CD4-positive, alpha-beta T cell treated with Interleukin-4 for 1 hour (primary cell): ENCODE data around the gene DHX40.

ENCODE experiments used
- DNase-seq, 2 donors: peaks; one replicate each; pipeline ENCODE4 v3.0.0-alpha.2; 2020 to 2022

The DHX40 gene

DNA sequence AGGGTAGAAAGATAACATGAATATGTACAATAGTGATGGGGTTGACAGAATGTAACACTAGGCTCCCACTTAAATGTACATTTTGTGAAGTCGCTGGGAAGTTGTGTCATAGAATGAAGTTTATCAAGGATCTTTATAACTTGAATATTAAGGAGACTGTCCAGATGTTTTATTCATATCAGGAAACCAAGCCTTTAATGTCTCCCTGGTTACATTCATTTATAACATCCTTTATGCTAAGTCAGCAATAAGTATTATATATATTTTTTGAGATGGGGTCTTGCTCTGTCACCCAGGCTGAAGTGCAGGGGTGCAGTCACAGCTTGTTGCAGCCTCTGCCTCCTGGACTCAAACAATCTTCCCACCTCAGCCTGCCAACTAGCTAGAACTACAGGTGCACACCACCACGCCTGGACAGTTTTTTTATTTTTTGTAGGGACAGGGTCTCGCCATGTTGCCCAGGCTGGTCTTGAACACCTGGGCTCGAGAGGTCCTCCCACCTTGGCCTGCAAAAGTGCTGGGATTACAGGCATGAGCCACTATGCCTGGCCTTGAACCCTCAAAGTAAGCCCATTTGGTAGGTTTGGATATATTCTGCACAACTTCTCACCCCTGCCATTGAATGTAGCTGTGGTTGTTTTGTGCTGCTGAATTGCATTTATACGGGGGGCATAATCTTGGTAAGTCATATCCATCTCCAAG is 68.4 kb downstream of the DHX40 start:
- no peak for DNase-seq

DNA sequence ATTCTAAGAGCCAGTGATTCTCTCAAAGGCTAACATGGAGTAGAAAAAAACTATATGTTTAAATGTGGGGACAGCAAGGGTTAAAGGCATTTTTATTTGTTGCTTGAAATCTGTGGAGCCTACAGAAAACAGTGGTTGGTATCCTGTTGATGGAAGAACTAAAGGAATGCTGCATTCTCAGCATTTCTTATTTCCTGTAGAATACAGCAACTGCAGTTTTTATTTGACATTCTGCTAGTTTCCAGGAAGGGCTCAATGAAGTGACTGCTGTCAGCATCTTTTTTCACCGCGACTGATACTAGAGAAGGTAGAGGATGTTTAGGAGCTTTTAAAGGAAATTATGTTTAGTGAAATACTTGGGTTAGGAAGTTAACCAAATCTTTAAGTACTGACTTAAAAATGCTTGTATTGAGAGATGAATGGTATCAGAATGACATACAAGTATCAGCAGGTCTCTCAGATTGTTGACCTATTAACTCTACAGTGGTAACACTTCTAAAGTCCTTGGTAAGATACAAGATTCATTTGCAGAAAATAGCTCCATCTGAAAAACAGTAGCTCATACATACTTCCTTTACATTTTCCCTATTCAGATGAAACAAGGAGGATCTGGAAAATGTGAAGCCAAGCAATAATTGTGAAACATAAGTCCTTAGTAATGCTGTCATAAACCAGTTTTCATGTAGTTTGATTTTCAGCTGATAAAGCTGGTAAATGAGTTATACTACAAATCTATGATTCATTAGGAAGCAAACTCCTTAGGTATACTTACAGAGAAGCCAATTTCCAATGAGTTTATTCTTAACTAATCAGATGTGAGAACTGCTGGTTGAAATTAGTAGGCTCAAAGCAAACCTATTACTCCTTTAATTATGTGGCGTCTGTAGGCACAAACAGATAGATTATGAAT is 69.5 kb downstream of the DHX40 start:
- DNase-seq, result no peak

DNA sequence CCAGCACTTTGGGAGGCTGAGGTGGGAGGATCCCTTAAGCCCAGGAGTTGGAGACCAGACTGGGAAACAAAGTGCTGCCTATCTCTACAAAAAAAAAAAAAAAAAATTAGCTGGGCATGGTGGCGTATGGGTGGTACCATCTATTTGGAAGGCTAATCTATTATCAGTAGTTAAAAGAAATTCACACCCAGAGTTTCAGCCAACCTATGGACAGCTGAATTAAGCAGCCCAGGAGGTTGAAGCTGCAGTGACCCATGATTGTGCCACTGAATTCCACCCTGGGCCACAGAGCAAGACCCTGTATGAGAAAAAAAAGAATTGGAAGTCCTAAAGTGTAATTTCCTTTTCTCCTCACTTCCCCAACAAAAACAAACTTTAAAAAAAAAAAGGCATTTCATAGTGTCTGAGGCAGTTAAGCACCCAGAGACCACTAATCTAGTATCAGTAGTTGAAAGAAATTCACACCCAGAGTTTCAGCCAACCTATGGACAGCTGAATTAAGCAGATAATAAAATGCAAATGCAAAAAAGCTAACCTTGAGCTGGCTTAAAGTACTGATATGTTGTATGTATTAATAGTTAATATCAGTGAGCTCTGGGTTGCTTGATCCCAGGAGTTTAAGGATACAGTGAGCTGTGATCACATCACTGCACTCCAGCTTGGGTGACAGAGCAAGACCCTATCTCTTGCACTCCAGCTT is 72.4 kb downstream of the DHX40 start:
- no peak for DNase-seq

DNA sequence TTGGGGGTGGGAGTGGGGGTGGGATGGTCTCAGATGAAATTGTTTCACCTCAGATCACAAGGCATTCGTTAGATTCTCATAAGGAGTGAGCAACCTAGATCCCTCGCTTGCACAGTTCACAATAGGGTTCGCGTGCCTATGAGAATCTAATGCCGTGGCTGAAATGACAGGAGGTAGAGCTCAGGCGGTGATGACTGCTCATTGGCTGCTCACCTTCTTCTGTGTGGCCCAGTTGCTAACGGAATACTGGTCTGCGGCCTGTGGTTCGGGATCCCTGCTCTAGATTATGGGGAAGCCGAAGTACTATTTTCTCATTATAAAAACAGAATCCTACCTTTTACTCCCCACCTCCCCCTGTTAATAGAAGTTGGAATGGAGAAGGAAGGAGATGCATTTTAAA is 73.1 kb downstream of the DHX40 start:
- no peak for DNase-seq

DNA sequence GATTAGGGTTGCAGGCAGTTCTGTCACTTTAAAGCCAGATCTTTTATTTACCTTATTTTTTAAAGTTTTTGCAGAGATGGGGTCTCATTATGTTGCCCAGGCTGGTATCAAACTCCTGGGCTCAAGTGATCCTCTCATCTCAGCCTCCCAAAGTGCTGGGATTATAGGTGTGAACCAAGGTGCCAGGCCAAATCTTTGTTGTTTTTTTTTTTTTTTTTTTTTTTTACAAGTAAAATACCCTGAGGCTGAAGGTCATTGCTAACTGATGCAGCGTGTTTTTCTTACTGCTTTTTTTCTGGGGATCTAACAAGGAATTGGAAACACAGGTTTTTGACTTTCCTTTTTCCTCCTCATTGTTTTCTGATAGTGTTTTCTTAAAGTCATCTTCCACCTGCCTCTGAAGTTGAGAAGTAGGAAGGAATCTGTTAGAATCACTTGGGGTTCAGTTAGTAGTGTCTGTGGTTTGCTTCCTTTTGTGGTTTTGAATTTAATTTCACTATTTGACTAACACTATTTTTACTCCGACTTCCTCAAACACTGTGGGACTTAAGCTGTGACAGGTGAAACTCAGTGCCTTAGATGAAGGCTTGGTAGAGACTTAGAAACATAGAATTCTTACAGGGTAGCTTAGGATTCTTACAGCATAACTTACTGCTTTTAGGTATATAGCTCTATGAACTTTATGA is 76.5 kb downstream of the DHX40 start:
- DNase-seq, result peak in 1 of 2 donors; percentile 50

DNA sequence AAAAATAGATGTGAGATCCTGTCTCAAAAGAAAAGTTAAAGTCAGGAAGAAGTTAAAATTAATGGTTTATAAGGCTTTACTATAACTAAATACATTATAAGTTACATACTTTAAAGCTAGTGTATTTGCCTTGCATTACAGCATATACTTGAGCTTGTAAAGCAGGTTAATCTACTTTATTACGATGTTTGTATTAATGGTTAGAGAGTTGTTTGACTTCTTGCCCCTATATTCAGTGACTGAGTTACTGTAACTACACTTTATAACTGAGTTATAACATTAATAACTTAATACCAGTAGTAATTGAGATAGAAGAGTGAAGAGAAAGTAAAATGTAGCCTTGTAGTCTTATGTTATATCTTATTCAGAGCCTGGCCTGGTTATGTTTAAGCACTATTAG is 77.2 kb downstream of the DHX40 start:
- no peak for DNase-seq

DNA sequence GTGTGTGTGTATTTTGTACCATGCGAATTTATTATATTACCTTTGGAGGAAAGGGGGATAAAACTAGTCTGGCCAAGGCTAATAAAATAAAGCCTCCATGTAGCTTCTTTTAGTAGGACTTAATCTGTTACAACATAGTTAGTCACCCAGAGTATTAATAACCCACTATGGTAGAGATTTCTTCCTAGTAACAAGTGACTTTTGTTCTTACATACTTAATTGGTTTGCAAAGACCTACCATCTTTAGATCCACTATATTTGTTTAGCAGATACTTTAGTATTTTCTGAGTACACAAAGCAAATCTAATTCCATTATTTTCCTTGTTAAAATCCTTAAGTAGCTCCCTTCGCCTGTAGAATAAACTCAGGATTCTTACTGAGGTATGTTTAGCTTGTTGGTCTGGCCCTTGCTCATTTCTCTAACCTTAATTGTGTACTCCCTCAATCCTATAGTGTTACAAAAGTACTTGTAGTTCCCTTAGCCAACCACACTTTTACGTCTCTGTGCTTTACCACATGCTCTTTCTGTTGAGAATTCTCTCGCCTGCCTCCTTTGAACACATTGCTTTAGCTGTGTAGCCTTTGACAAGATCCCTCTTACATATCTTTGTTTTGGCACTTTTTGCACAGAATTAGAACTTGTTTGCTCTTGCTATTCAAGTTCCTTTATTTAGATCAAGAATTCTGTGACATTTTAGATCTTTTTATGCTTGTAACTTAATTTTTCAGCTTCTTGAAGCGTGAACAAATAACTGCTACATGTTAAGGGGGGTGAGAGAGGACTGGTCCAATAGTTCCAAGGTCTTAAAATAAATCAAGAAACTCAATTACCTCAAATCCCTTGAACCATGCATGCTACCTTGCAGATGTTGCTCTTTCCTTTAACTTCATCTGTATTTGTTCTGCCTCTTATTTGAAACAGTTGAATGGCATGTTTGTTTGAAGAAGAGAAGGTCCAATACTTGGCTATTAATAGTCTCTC is 78.0 kb downstream of the DHX40 start:
- no peak for DNase-seq

DNA sequence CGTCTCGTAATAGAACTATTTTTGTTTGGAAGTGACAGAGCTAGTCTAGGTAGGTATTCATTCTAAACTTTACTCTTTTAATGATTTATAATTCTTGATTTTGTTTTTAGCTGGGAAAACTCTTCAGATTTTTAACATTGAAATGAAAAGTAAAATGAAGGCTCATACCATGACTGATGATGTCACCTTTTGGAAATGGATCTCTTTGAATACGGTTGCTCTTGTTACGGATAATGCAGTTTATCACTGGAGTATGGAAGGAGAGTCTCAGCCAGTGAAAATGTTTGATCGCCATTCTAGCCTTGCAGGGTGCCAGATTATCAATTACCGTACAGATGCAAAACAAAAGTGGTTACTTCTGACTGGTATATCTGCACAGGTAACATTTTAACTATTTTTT is 81.9 kb downstream of the DHX40 start:
- DNase-seq, result no peak

DNA sequence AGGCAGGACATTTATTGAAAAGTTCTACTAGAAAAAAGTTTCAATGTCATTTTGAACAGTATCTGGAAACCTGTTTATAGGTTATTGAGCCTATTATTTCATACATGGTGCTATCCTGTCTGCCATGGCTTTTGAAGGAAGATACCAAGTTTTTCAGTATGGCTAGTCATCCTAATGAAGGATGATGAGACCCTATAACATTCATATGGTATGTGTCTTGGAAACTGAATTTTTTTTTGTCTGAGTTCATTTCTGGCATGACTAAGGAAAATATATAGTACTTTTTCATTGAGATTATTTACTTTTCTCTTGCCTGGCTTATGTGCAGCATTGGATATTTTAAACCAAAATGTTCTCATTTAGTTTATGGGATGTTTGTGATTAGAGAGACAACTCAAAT is 84.5 kb downstream of the DHX40 start:
- no peak for DNase-seq

DNA sequence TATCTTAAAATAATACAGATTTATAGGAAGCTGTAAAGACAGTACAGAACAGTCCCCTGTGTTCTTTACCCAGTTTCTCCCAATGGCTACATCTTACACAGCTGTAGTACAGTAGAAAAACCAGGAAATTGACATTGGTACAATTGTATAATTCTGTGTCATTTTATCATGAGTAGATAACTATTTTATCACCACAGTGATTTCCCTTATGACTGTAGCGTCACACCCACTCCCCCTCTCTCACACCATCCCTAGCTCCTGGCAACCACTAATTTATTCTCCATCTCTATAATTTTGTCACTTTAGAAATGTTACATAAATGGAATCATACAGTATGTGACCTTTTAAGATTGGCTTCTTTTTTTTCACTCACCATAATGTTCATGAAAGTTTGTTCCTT is 85.2 kb downstream of the DHX40 start:
- DNase-seq, result no peak

DNA sequence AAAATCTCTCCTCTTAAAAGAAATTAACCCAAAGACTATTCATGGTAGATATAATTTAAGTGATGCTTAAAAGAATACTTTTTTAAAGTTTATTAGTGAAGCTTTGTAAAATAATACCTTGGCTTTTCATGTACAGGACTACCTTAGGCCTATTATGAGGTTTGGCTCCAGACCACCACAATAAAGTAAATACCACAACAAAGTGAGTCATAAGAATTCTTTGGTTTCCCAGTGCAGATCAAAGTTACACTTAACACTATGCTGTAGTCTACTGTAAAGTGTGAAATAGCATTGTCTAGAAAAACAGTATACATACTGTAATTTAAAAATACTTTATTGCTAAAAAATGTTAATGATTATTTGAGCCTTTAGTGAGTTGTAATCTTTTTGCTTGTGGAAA is 85.9 kb downstream of the DHX40 start:
- peak in 1 of 2 donors; percentile 31 for DNase-seq

DNA sequence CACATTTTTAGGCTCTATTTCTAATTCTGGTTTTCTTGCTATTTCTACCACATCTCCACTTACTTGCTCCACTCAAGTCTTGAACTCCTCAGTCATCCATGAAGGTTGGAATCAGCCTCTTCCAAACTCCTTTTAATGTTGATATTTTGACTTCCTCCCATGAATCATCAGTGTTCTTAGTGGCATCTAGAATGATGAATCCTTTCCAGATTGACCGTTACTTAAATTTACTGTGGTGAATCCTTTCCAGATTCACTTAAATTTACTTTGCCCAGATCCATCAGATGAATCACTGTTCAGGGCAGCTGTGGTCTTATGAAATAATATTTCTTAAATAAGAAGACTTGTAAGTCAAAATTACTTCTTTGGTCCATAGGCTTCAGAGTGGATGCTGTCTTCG is 86.7 kb downstream of the DHX40 start:
- DNase-seq, result no peak

DNA sequence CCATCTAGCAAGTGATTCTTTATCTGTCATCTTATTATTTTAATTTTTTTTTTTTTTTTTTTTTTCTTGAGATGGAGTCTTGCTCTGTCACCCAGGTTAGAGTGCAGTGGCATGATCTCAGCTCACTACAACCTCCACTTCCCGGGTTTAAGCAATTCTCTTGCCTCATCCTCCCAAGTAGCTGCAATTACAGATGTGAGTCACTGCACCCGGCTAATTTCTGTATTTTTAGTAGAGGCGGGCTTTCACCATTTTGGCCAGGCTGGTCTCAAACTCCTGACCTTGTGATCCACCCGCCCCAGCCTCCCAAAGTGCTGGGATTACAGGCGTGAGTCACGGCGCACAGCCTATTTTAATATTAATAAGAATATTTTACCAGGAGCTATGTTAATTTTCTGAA is 91.2 kb downstream of the DHX40 start:
- peak in 1 of 2 donors; percentile 46 for DNase-seq
